GM23248 (cell line): ENCODE data around the gene RCAN3.

Experiments
- EZH2 ChIP-seq: fragments of 200-600 bp; sonication (generic); IDR thresholded peaks from 2 replicates; pipeline ENCODE4 v1.6.1; 2018; ENCODE audit warnings: antibody characterized with exemption, mild to moderate bottlenecking; ENCODE audit not compliant: insufficient read depth, poor library complexity, severe bottlenecking
- EZH2phosphoT487 ChIP-seq: fragments of 200-600 bp; sonication (generic); IDR thresholded peaks from 2 replicates; pipeline ENCODE4 v1.6.1; 2018; ENCODE audit warnings: antibody characterized with exemption, moderate library complexity, mild to moderate bottlenecking, low read depth; ENCODE audit not compliant: insufficient read depth

DNA sequence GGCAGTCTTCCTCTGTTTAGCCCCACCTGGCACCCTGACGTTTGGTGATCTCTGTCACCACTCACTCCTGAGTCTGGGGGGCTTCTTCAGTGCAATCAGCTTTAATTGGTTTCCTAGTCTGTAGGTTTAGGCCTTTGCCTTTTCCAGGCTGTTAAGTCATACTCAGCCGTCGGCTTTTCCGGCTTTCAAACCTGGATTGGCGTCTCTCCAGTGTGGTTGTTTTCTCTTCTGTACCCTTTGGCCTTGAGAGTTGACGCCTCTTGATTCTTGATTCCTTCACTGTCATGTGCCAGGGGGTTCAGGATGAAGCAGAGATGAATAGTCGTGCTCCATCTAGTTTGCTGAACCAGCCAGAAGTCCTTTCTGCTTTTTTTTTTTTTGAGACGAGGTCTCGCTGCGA is 78.1 kb downstream of the RCAN3 start:
- TF ChIP-seq EZH2 = no peak
- TF ChIP-seq EZH2phosphoT487 = no peak
